ENCODE data around the gene ZSWIM7.
"Not testable (repeated sequence)": the region's sequence is repeated elsewhere in the genome, so short reads cannot be mapped to it uniquely, and the experiment has no call there.

The ZSWIM7 gene

GRCh38 chr17:15955793-15956541 is 43.5 kb downstream of the ZSWIM7 start:
- DNase-seq: no peak

- DNase-seq: no peak
Measured at GRCh38 chr17:15954222-15954621, 45.3 kb downstream of the ZSWIM7 start.

GRCh38 chr17:15952916-15953790 is 46.4 kb downstream of the ZSWIM7 start:
- DNase-seq: no peak

- DNase-seq: no peak
Measured at GRCh38 chr17:15952048-15952532, 47.4 kb downstream of the ZSWIM7 start.

GRCh38 chr17:15951368-15952047 is 48.0 kb downstream of the ZSWIM7 start:
- no peak for DNase-seq

- DNase-seq: no peak
Measured at GRCh38 chr17:15947976-15948752, 51.3 kb downstream of the ZSWIM7 start.

- no peak for DNase-seq
Measured at GRCh38 chr17:15947271-15947670, 52.2 kb downstream of the ZSWIM7 start.

- no peak for DNase-seq
Measured at GRCh38 chr17:15946611-15947120, 52.8 kb downstream of the ZSWIM7 start.

GRCh38 chr17:15945527-15946191 is 53.8 kb downstream of the ZSWIM7 start:
- peak; percentile 14 for DNase-seq

- DNase-seq: peak; percentile 46
Measured at GRCh38 chr17:15944759-15945526, 54.6 kb downstream of the ZSWIM7 start, which contains the start of gene ADORA2B. Gene ADORA2B, plus strand, starts transcription at chr17:15945130. Its CDS starts 119 bp downstream, at chr17:15945249.

GRCh38 chr17:15943971-15944758 is 55.3 kb downstream of the ZSWIM7 start:
- DNase-seq: no peak

- no peak for DNase-seq
Measured at GRCh38 chr17:15942207-15942833, 57.2 kb downstream of the ZSWIM7 start.

GRCh38 chr17:15941781-15942180 is 57.7 kb downstream of the ZSWIM7 start:
- no peak for DNase-seq

- DNase-seq: not testable (repeated sequence)
Measured at GRCh38 chr17:15936481-15936880, 63.0 kb downstream of the ZSWIM7 start.

GRCh38 chr17:15935891-15936290 is 63.6 kb downstream of the ZSWIM7 start:
- no peak for DNase-seq

- no peak for DNase-seq
Measured at GRCh38 chr17:15934866-15935265, 64.6 kb downstream of the ZSWIM7 start.

- DNase-seq: no peak
Measured at GRCh38 chr17:15931394-15931793, 68.1 kb downstream of the ZSWIM7 start.

- no peak for DNase-seq
Measured at GRCh38 chr17:15930426-15930825, 69.1 kb downstream of the ZSWIM7 start.

GRCh38 chr17:15929941-15930340 is 69.6 kb downstream of the ZSWIM7 start:
- no peak for DNase-seq

All from stimulated activated CD4-positive, alpha-beta T cell treated with anti-CD3 and anti-CD28 coated beads, Interleukin-1b, Interleukin-23, amount 100 ng/mL, for 48 hours (primary cell).